UCSD-AML1 (cell line): ENCODE data around the gene CBLL1.

ENCODE experiments used
- DNase-seq: peaks from one replicate; lab custom pipeline; 2025; ENCODE audit not compliant: unreplicated experiment; lab: John Stamatoyannopoulos, UW

CBLL1 gene

GRCh38 chr7:107742678-107743566 lies 1.0 kb upstream of the CBLL1 start:
- peak; percentile 74 for DNase-seq

GRCh38 chr7:107744345-107744750 lies 406 bp downstream of the CBLL1 start:
- DNase-seq: no peak

GRCh38 chr7:107746006-107746405 lies 2.1 kb downstream of the CBLL1 start:
- no peak for DNase-seq

GRCh38 chr7:107751113-107751512 lies 7.2 kb downstream of the CBLL1 start:
- DNase-seq: no peak

- no peak for DNase-seq
Measured at GRCh38 chr7:107754642-107755041, 10.7 kb downstream of the CBLL1 start.

GRCh38 chr7:107758667-107759066 lies 14.7 kb downstream of the CBLL1 start:
- no peak for DNase-seq

GRCh38 chr7:107767391-107767790 lies 23.4 kb downstream of the CBLL1 start:
- no peak for DNase-seq

- no peak for DNase-seq
Measured at GRCh38 chr7:107768263-107768662, 24.3 kb downstream of the CBLL1 start.

- DNase-seq: no peak
Measured at GRCh38 chr7:107773027-107773426, 29.1 kb downstream of the CBLL1 start.

- DNase-seq: no peak
Measured at GRCh38 chr7:107777702-107778101, 33.8 kb downstream of the CBLL1 start.

GRCh38 chr7:107778283-107778682 lies 34.3 kb downstream of the CBLL1 start:
- DNase-seq: no peak

- DNase-seq: no peak
Measured at GRCh38 chr7:107779647-107780099, 35.7 kb downstream of the CBLL1 start.

- DNase-seq: no peak
Measured at GRCh38 chr7:107782374-107782773, 38.4 kb downstream of the CBLL1 start.

GRCh38 chr7:107783648-107784047 lies 39.7 kb downstream of the CBLL1 start:
- DNase-seq: no peak

- DNase-seq: no peak
Measured at GRCh38 chr7:107785170-107785569, 41.2 kb downstream of the CBLL1 start.

- no peak for DNase-seq
Measured at GRCh38 chr7:107785926-107786325, 42.0 kb downstream of the CBLL1 start.

- DNase-seq: no peak
Measured at GRCh38 chr7:107788216-107788615, 44.3 kb downstream of the CBLL1 start.

GRCh38 chr7:107788662-107789061 lies 44.7 kb downstream of the CBLL1 start:
- DNase-seq: no peak

- DNase-seq: no peak
Measured at GRCh38 chr7:107789647-107790046, 45.7 kb downstream of the CBLL1 start.

- no peak for DNase-seq
Measured at GRCh38 chr7:107792364-107792763, 48.4 kb downstream of the CBLL1 start.

GRCh38 chr7:107799647-107800264 lies 55.8 kb downstream of the CBLL1 start:
- DNase-seq: no peak

- no peak for DNase-seq
Measured at GRCh38 chr7:107803009-107803610, 59.2 kb downstream of the CBLL1 start, which contains the start of gene SLC26A3. TSS of gene SLC26A3 (minus strand) at chr7:107803223. CDS start at chr7:107794509, 8,714 bp downstream.
